Keratinocyte (primary cell): ENCODE results near the gene LAMC3. TPM values are rescaled to one million over a fixed set of nuclear protein-coding genes. Genes with fewer than 3 reads are reported as not detected.

Experiments used
- DNase-seq: peaks from one replicate; pipeline ENCODE4 v3.0.0-alpha.2; 2011; ENCODE audit warnings: low read depth, missing footprints, low spot score
- FAIRE-seq: peaks from 2 replicates; lab custom pipeline; 2011; peaks lifted over from hg19 to GRCh38; lab: Jason Lieb, UNC
- H2AFZ ChIP-seq: 2 replicates; pipeline ENCODE4 v1.6.0; 2012; ENCODE audit warnings: low read length, control low read depth, inconsistent platforms; ENCODE audit not compliant: control insufficient read depth
- H3K27ac ChIP-seq: 2 replicates; pipeline ENCODE4 v1.5.1; 2011; ENCODE audit warnings: low read length; ENCODE audit not compliant: control insufficient read depth, insufficient read depth
- H3K27me3 ChIP-seq: 3 replicates; pipeline ENCODE4 v1.6.0; 2011; ENCODE audit warnings: low read length; ENCODE audit not compliant: control insufficient read depth, insufficient read depth; ENCODE audit errors: extremely low read depth
- H3K36me3 ChIP-seq, 2 experiments: 2 replicates in 1 of 2; 3 replicates in 1 of 2; pipeline ENCODE4 v1.5.1; 2011; ENCODE audit warnings: low read length in 2 of 2, mild to moderate bottlenecking in 1 of 2; ENCODE audit not compliant: control insufficient read depth in 2 of 2, insufficient read depth in 2 of 2; ENCODE audit errors: extremely low read depth in 1 of 2
- H3K4me1 ChIP-seq: 3 replicates; pipeline ENCODE4 v1.5.1; 2011; ENCODE audit warnings: low read length; ENCODE audit not compliant: control insufficient read depth, insufficient read depth; ENCODE audit errors: extremely low read depth
- H3K4me2 ChIP-seq: 3 replicates; pipeline ENCODE4 v1.6.0; 2011; ENCODE audit warnings: low read depth, low read length; ENCODE audit not compliant: control insufficient read depth, insufficient read depth; ENCODE audit errors: extremely low read depth
- H3K4me3 ChIP-seq, 3 experiments: fragments of 200-600 bp in 1 of 3; sonication (generic) in 1 of 3; 2 replicates in 2 of 3; 3 replicates in 1 of 3; pipeline ENCODE4 v1.5.1; 2011 to 2016; ENCODE audit warnings: low read length in 3 of 3, mild to moderate bottlenecking in 3 of 3, control low read depth in 2 of 3, inconsistent platforms in 1 of 3, low read depth in 1 of 3, mixed read lengths in 1 of 3, mixed run types in 1 of 3, moderate library complexity in 1 of 3; ENCODE audit not compliant: control insufficient read depth in 2 of 3, insufficient read depth in 2 of 3; ENCODE audit errors: extremely low read depth in 1 of 3
- H3K79me2 ChIP-seq: 2 replicates; pipeline ENCODE4 v1.6.0; 2012; ENCODE audit warnings: low read length; ENCODE audit not compliant: control insufficient read depth, insufficient read depth
- H3K9ac ChIP-seq: 3 replicates; pipeline ENCODE4 v1.6.0; 2011; ENCODE audit warnings: low read length; ENCODE audit not compliant: control insufficient read depth, insufficient read depth; ENCODE audit errors: extremely low read depth
- H3K9me1 ChIP-seq: 3 replicates; pipeline ENCODE4 v1.6.0; 2011; ENCODE audit warnings: low read length; ENCODE audit not compliant: control insufficient read depth, insufficient read depth; ENCODE audit errors: extremely low read depth
- H3K9me3 ChIP-seq: 2 replicates; pipeline ENCODE4 v1.5.1; 2012; ENCODE audit warnings: low read depth, low read length; ENCODE audit not compliant: control insufficient read depth
- H4K20me1 ChIP-seq: 3 replicates; pipeline ENCODE4 v1.6.0; 2011; ENCODE audit warnings: low read length; ENCODE audit not compliant: control insufficient read depth, insufficient read depth; ENCODE audit errors: extremely low read depth
- CTCF ChIP-seq, 3 experiments: IDR thresholded peaks in 1 of 3; conservative IDR thresholded peaks in 1 of 3; optimal IDR thresholded peaks in 1 of 3; 2 replicates in 2 of 3; 3 replicates in 1 of 3; pipeline versions ENCODE3 to v1.5.1; 2011; ENCODE audit warnings: low read length in 3 of 3, mild to moderate bottlenecking in 3 of 3, moderate library complexity in 2 of 3, control low read depth in 1 of 3, inconsistent platforms in 1 of 3; ENCODE audit not compliant: insufficient read depth in 2 of 3; ENCODE audit errors: extremely low read depth in 1 of 3
- EZH2 ChIP-seq: IDR thresholded peaks from one replicate; pipeline ENCODE4 v1.6.1; 2012; ENCODE audit warnings: inconsistent platforms, mild to moderate bottlenecking, low read length, moderate library complexity
- dilution Hi-C: fragments of 300-500 bp; cut with MboI; formaldehyde crosslinking; loops from one replicate; pipeline ENCODE4 v1.7.0; 2020; ENCODE audit warnings: low sequenced_read_pairs; ENCODE audit not compliant: extremely low pct_ligation_motif_present
- polyA plus RNA-seq, 5 experiments: library from polyadenylated mRNA; depleted of rRNA in 3 of 5; stranded (reverse) in 3 of 5; stranded (forward) in 1 of 5; unstranded in 1 of 5; fragments of >200 nt; gene quantifications; 1 replicate in 1 of 5; 2 replicates in 3 of 5; 3 replicates in 1 of 5; pipeline versions ENCODE4 v1.2.1 to v1.2.3, GENCODE V29; 2011 to 2012; ENCODE audit warnings: missing spikeins in 2 of 5, low read depth in 1 of 5, low replicate concordance in 1 of 5

LAMC3 gene
- polyA plus RNA-seq, 1 donor (not counting 4 experiments of a cell fraction or from before 2014, with no cell fraction given): not detected

GRCh38 chr9:130973686-130974281, 35.2 kb upstream of the LAMC3 start:
- H3K4me1 ChIP-seq: peaks cover 7% of the 10 kb centered on the region
- no peaks in the 10 kb centered on the region for H3K79me2 ChIP-seq
- no peaks in the 10 kb centered on the region for H3K36me3 ChIP-seq
- H3K4me3 ChIP-seq: no peak overlapping the region
- H3K9me1 ChIP-seq: no peaks in the 10 kb centered on the region
- no peak overlapping the region for H3K27ac ChIP-seq
- FAIRE-seq (no peak), DNase-seq (no peak)
- no peak overlapping the region for H3K4me2 ChIP-seq
- dilution Hi-C loops: no loop called here
- TF ChIP-seq EZH2 (no peak), CTCF (optimal IDR thresholded peaks at IDR 0.05 in 1 of 3, IDR thresholded peaks at IDR 0.05 in 1 of 3, conservative IDR thresholded peaks at IDR 0.05 in 1 of 3; ENCODE audit: extremely low read depth in 1 of 3, insufficient read depth in 2 of 3, low read length in 3 of 3) (no peak)
- H3K27me3 ChIP-seq: peaks cover 35% of the 10 kb centered on the region
- no peak overlapping the region for H3K9ac ChIP-seq
- H4K20me1 ChIP-seq: no peaks in the 10 kb centered on the region
- H2AFZ ChIP-seq: no peak overlapping the region
- no peaks in the 10 kb centered on the region for H3K9me3 ChIP-seq

- DNase-seq (no peak), FAIRE-seq (no peak)
- H3K27me3 ChIP-seq: peaks cover 35% of the 10 kb centered on the region
- no peaks in the 10 kb centered on the region for H3K36me3 ChIP-seq
- H3K27ac ChIP-seq: no peak overlapping the region
- no peak overlapping the region for H3K4me2 ChIP-seq
- H3K4me3 ChIP-seq: no peak overlapping the region
- no peak overlapping the region for H3K9ac ChIP-seq
- no peaks in the 10 kb centered on the region for H4K20me1 ChIP-seq
- H3K79me2 ChIP-seq: no peaks in the 10 kb centered on the region
- TF ChIP-seq CTCF (optimal IDR thresholded peaks at IDR 0.05 in 1 of 3, IDR thresholded peaks at IDR 0.05 in 1 of 3, conservative IDR thresholded peaks at IDR 0.05 in 1 of 3; ENCODE audit: extremely low read depth in 1 of 3, insufficient read depth in 2 of 3, low read length in 3 of 3) (no peak), EZH2 (no peak)
- H2AFZ ChIP-seq: no peak overlapping the region
- dilution Hi-C loops: no loop called here
- H3K9me3 ChIP-seq: no peaks in the 10 kb centered on the region
- H3K4me1 ChIP-seq: peaks cover 7% of the 10 kb centered on the region
- H3K9me1 ChIP-seq: no peaks in the 10 kb centered on the region
Observed at GRCh38 chr9:130974697-130975096, 34.3 kb upstream of the LAMC3 start.
